ENCODE measurements around the gene IFIT5.

DNA sequence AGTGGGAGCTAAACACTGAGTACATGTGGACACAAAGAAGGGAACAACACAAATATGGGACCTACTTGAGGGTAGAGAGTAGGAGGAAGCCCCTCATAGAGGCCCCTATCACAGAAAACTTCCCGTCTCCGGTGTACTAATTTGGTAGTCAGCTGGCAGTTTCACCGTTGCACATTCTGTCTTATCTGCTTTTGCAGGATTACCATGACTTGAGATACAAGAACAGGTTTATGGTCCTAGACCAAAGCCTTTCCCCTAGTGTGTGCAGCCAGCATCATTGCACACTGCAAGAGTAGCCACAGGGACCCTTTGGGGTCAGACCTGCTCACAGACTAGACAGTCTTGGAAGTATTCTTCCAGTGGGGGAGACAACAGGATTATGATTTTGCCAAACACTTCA, 42.4 kb upstream of the IFIT5 start:
- no peak for TF ChIP-seq EZH2phosphoT487 (IDR thresholded peaks at IDR 0.05; ENCODE audit: low read depth, severe bottlenecking, unreplicated experiment)
- TF ChIP-seq, protein P1, sequence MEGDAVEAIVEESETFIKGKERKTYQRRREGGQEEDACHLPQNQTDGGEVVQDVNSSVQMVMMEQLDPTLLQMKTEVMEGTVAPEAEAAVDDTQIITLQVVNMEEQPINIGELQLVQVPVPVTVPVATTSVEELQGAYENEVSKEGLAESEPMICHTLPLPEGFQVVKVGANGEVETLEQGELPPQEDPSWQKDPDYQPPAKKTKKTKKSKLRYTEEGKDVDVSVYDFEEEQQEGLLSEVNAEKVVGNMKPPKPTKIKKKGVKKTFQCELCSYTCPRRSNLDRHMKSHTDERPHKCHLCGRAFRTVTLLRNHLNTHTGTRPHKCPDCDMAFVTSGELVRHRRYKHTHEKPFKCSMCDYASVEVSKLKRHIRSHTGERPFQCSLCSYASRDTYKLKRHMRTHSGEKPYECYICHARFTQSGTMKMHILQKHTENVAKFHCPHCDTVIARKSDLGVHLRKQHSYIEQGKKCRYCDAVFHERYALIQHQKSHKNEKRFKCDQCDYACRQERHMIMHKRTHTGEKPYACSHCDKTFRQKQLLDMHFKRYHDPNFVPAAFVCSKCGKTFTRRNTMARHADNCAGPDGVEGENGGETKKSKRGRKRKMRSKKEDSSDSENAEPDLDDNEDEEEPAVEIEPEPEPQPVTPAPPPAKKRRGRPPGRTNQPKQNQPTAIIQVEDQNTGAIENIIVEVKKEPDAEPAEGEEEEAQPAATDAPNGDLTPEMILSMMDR (IDR thresholded peaks at IDR 0.05; ENCODE audit: poor library complexity): no peak
- no peak for TF ChIP-seq EZH2 (IDR thresholded peaks at IDR 0.05; ENCODE audit: borderline replicate concordance)

All from hepatocyte (in vitro differentiated cells).